ENCODE data around the gene TXNDC11.
A peak's percentile ranks its signal among the peaks of the same experiment; 100 is the strongest.

GRCh38 chr16:11698271-11698689 is 44.4 kb downstream of the TXNDC11 start:
- TF ChIP-seq, protein P1, sequence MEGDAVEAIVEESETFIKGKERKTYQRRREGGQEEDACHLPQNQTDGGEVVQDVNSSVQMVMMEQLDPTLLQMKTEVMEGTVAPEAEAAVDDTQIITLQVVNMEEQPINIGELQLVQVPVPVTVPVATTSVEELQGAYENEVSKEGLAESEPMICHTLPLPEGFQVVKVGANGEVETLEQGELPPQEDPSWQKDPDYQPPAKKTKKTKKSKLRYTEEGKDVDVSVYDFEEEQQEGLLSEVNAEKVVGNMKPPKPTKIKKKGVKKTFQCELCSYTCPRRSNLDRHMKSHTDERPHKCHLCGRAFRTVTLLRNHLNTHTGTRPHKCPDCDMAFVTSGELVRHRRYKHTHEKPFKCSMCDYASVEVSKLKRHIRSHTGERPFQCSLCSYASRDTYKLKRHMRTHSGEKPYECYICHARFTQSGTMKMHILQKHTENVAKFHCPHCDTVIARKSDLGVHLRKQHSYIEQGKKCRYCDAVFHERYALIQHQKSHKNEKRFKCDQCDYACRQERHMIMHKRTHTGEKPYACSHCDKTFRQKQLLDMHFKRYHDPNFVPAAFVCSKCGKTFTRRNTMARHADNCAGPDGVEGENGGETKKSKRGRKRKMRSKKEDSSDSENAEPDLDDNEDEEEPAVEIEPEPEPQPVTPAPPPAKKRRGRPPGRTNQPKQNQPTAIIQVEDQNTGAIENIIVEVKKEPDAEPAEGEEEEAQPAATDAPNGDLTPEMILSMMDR (IDR thresholded peaks at IDR 0.05; ENCODE audit: insufficient read depth, low read depth, low read length) = peak; percentile 19
- no peak for TF ChIP-seq EZH2 (IDR thresholded peaks at IDR 0.05; ENCODE audit: insufficient read depth, low read length)
